Endometrial microvascular endothelial cells (primary cell): ENCODE measurements around the gene DMD. TPM values are rescaled to one million over a fixed set of nuclear protein-coding genes. Genes with fewer than 3 reads are reported as not detected.
"Not testable (repeated sequence)": the region's sequence is repeated elsewhere in the genome, so short reads cannot be mapped to it uniquely, and the experiment has no call there.

Experiments used
- in situ Hi-C: cut with HindIII; loops from 2 replicates; pipeline ENCODE4 v1.10.0; 2017; ENCODE audit warnings: low sequenced_read_pairs, low pct_unique_long_range_greater_than_20kb; ENCODE audit errors: inconsistent ontology term
- total RNA-seq: library from RNA; depleted of rRNA; stranded (reverse); fragments of >200 nt; gene quantifications from one replicate; pipeline ENCODE4 v1.2.3, GENCODE V29; 2015; ENCODE audit errors: inconsistent ontology term

DMD gene
- total RNA-seq, 1 donor from 2014 or later: 1.2 TPM

GRCh38 chrX:32744921-32745320 lies 466.4 kb downstream of the DMD start:
- in situ Hi-C loops: no loop called here

GRCh38 chrX:32741910-32742309 lies 469.4 kb downstream of the DMD start:
- in situ Hi-C loops: no loop called here

- in situ Hi-C loops: no loop called here
Observed at GRCh38 chrX:32708542-32708941, 502.8 kb downstream of the DMD start.

- in situ Hi-C loops: not testable (repeated sequence)
Observed at GRCh38 chrX:32705385-32705784, 506.0 kb downstream of the DMD start.

GRCh38 chrX:32687379-32687778 lies 524.0 kb downstream of the DMD start:
- in situ Hi-C loops: no loop called here

- in situ Hi-C loops: no loop called here
Observed at GRCh38 chrX:32678487-32678886, 532.9 kb downstream of the DMD start.

- in situ Hi-C loops: no loop called here
Observed at GRCh38 chrX:32673193-32673592, 538.2 kb downstream of the DMD start.

GRCh38 chrX:32662516-32662915 lies 548.8 kb downstream of the DMD start:
- in situ Hi-C loops: no loop called here

GRCh38 chrX:32644476-32645245 lies 566.7 kb downstream of the DMD start:
- in situ Hi-C loops: no loop called here

- in situ Hi-C loops: no loop called here
Observed at GRCh38 chrX:32642283-32642682, 569.1 kb downstream of the DMD start.

GRCh38 chrX:32618154-32618553 lies 593.2 kb downstream of the DMD start:
- in situ Hi-C loops: no loop called here

GRCh38 chrX:32614707-32615106 lies 596.6 kb downstream of the DMD start:
- in situ Hi-C loops: no loop called here

- in situ Hi-C loops: no loop called here
Observed at GRCh38 chrX:32599156-32599555, 612.2 kb downstream of the DMD start.

- in situ Hi-C loops: no loop called here
Observed at GRCh38 chrX:32598707-32599106, 612.6 kb downstream of the DMD start.

- in situ Hi-C loops: no loop called here
Observed at GRCh38 chrX:32597777-32598176, 613.6 kb downstream of the DMD start.

GRCh38 chrX:32592786-32593185 lies 618.6 kb downstream of the DMD start:
- in situ Hi-C loops: no loop called here

- in situ Hi-C loops: no loop called here
Observed at GRCh38 chrX:32591589-32591988, 619.8 kb downstream of the DMD start.

GRCh38 chrX:32582729-32583128 lies 628.6 kb downstream of the DMD start:
- in situ Hi-C loops: no loop called here

- in situ Hi-C loops: no loop called here
Observed at GRCh38 chrX:32576885-32577284, 634.5 kb downstream of the DMD start.

- in situ Hi-C loops: no loop called here
Observed at GRCh38 chrX:32572644-32573043, 638.7 kb downstream of the DMD start.

GRCh38 chrX:32571579-32571978 lies 639.8 kb downstream of the DMD start:
- in situ Hi-C loops: no loop called here
